Smooth muscle cell (in vitro differentiated cells): Measurements from ENCODE around the gene COBL. TPM values are rescaled to one million over a fixed set of nuclear protein-coding genes. Genes with fewer than 3 reads are reported as not detected.

Source experiments
- DNase-seq: peaks from one replicate; lab custom pipeline; 2025; ENCODE audit not compliant: unreplicated experiment; lab: John Stamatoyannopoulos, UW
- H2AFZ ChIP-seq: fragments of 200-600 bp; sonication (generic); 2 replicates; pipeline ENCODE4 v1.6.0; 2016; ENCODE audit warnings: antibody characterized with exemption, low read depth, mild to moderate bottlenecking
- H3F3A ChIP-seq: fragments of 200-600 bp; sonication (generic); 2 replicates; pipeline ENCODE4 v1.6.0; 2017; ENCODE audit warnings: antibody characterized with exemption, low read depth
- H3K27ac ChIP-seq: fragments of 200-600 bp; sonication (generic); 2 replicates; pipeline ENCODE4 v1.5.1; 2016; ENCODE audit warnings: low read depth, mild to moderate bottlenecking
- H3K27me3 ChIP-seq: fragments of 200-600 bp; sonication (generic); 2 replicates; pipeline ENCODE4 v1.6.1; 2016; ENCODE audit warnings: low read depth, mild to moderate bottlenecking
- H3K36me3 ChIP-seq: fragments of 200-600 bp; sonication (generic); 2 replicates; pipeline ENCODE4 v1.5.1; 2016; ENCODE audit warnings: low read depth
- H3K4me1 ChIP-seq: fragments of 200-600 bp; sonication (generic); 2 replicates; pipeline ENCODE4 v1.5.1; 2016; ENCODE audit warnings: low read depth
- H3K4me2 ChIP-seq: fragments of 200-600 bp; sonication (generic); 2 replicates; pipeline ENCODE4 v1.6.0; 2016; ENCODE audit warnings: mild to moderate bottlenecking
- H3K4me3 ChIP-seq: fragments of 200-600 bp; sonication (generic); 2 replicates; pipeline ENCODE4 v1.5.1; 2016; ENCODE audit warnings: mild to moderate bottlenecking
- H3K79me2 ChIP-seq: fragments of 200-600 bp; sonication (generic); 2 replicates; pipeline ENCODE4 v1.6.0; 2016; ENCODE audit warnings: low read depth, mild to moderate bottlenecking
- H3K9ac ChIP-seq: fragments of 200-600 bp; sonication (generic); 2 replicates; pipeline ENCODE4 v1.6.0; 2016; ENCODE audit warnings: low read depth
- H3K9me3 ChIP-seq: fragments of 200-600 bp; sonication (generic); replicated peaks from 2 replicates; pipeline ENCODE4 v1.5.1; 2016; ENCODE audit warnings: low read depth
- H4K20me1 ChIP-seq: fragments of 200-600 bp; sonication (generic); 2 replicates; pipeline ENCODE4 v1.6.0; 2016; ENCODE audit warnings: low read depth
- CTCF ChIP-seq: fragments of 200-600 bp; sonication (generic); IDR thresholded peaks from 2 replicates; pipeline ENCODE4 v1.5.1; 2017; ENCODE audit warnings: borderline replicate concordance, mild to moderate bottlenecking, antibody characterized with exemption; ENCODE audit not compliant: insufficient read depth, poor library complexity, severe bottlenecking
- WGBS: methylation state at CpG from one replicate; pipeline ENCODE4 v1.1.7; 2016; ENCODE audit warnings: low lambda C conversion rate; 5-methylcytosine and 5-hydroxymethylcytosine counted together
- polyA plus RNA-seq: library from polyadenylated mRNA; unstranded; fragments of >200 nt; fragmentation: Nextera tagmentation; extraction: Ambion mirVana; gene quantifications from 2 replicates; pipeline ENCODE4 v1.2.1, GENCODE V29; 2016
- total RNA-seq: library from RNA; depleted of rRNA; stranded (reverse); fragments of >200 nt; gene quantifications from 2 replicates; pipeline ENCODE4 v1.2.3, GENCODE V29; 2014

COBL gene
- total and polyA plus RNA-seq, 2 experiments from 2014 or later, result 0.47 to 2.8 TPM

- no peak for DNase-seq
- WGBS, result 77% methylated on average over 2 of the region's 2 CpGs
- Histone ChIP-seq H3F3A (no peaks in the 10 kb centered on the region), H3K4me2 (no peak overlapping the region), H3K27ac (no peak overlapping the region), H3K36me3 (no peaks in the 10 kb centered on the region), H2AFZ (no peak overlapping the region), H3K27me3 (no peaks in the 10 kb centered on the region), H3K4me3 (no peak overlapping the region), H3K79me2 (no peaks in the 10 kb centered on the region), H3K4me1 (no peaks in the 10 kb centered on the region), H3K9ac (no peak overlapping the region), H4K20me1 (no peaks in the 10 kb centered on the region), H3K9me3 (no peaks in the 10 kb centered on the region)
- TF ChIP-seq CTCF, result no peak
Measured at GRCh38 chr7:51135576-51135975, 181.0 kb downstream of the COBL start.

- no peak for TF ChIP-seq CTCF
- H3F3A ChIP-seq, result no peaks in the 10 kb centered on the region
- no peaks in the 10 kb centered on the region for H3K27me3 ChIP-seq
- H3K4me3 ChIP-seq, result no peak overlapping the region
- WGBS, result 89% methylated on average over 4 of the region's 4 CpGs
- H3K36me3 ChIP-seq, result no peaks in the 10 kb centered on the region
- no peaks in the 10 kb centered on the region for H3K9me3 ChIP-seq
- H3K79me2 ChIP-seq, result no peaks in the 10 kb centered on the region
- H3K4me1 ChIP-seq, result no peaks in the 10 kb centered on the region
- H4K20me1 ChIP-seq, result no peaks in the 10 kb centered on the region
- no peak overlapping the region for H2AFZ ChIP-seq
- H3K4me2 ChIP-seq, result no peak overlapping the region
- H3K9ac ChIP-seq, result no peak overlapping the region
- no peak overlapping the region for H3K27ac ChIP-seq
- no peak for DNase-seq
Measured at GRCh38 chr7:51134013-51134441, 182.6 kb downstream of the COBL start.

GRCh38 chr7:51132661-51133060 is 183.9 kb downstream of the COBL start:
- no peaks in the 10 kb centered on the region for H3K36me3 ChIP-seq
- H3K27me3 ChIP-seq, result no peaks in the 10 kb centered on the region
- no peak for DNase-seq
- no peak overlapping the region for H3K27ac ChIP-seq
- TF ChIP-seq CTCF, result no peak
- H4K20me1 ChIP-seq, result no peaks in the 10 kb centered on the region
- no peak overlapping the region for H2AFZ ChIP-seq
- no peak overlapping the region for H3K9ac ChIP-seq
- no peaks in the 10 kb centered on the region for H3F3A ChIP-seq
- no peak overlapping the region for H3K4me3 ChIP-seq
- no peaks in the 10 kb centered on the region for H3K9me3 ChIP-seq
- H3K4me2 ChIP-seq, result no peak overlapping the region
- no peaks in the 10 kb centered on the region for H3K4me1 ChIP-seq
- H3K79me2 ChIP-seq, result no peaks in the 10 kb centered on the region
- 96% methylated on average over 3 of the region's 3 CpGs for WGBS
